GM21619 (cell line): ENCODE data around the gene PLXNA4.

Experiments
- ATAC-seq: cut with Tn5 transposase; IDR thresholded peaks from one replicate; pipeline ENCODE4 v1.9.1; 2021; ENCODE audit not compliant: unreplicated experiment

The PLXNA4 gene

DNA sequence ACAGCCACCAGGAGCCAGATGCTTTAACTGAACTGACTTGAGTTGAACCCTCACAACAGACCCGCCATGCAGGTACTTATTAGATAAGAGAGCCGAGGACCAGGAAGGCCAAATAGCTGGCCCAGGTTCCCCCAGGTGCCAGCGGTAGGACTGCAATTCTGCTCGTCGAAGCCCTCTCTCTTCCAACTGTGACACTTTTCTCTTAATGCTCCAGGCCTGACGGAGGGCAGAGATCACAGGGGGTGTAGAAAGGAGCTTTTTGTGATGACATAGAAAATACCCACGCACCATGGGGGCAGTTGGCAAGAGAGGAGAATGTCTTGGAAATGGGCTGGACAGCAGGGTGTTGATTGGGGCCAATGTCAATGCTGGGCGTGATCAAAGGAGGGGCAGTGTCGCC, 208.5 kb downstream of the PLXNA4 start:
- ATAC-seq = no peak

DNA sequence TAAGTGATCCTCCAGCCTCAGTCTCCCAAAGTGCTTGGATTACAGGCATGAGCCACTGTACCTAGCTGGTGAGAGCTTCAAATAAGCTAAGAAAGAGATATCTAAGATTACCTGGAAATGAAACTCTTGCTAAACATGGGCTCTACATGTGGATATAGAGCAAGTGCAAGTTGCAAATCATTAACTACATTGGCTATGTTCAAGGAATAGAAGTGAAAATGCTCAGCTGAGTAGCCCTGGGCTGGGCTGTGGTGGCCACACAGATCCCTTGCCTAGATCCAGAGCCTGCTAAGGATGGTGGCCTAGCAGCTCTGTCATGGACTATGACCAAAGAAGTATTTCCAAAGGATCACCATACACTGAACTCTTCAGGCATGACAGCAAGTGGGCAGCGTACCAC, 209.3 kb downstream of the PLXNA4 start:
- no peak for ATAC-seq

DNA sequence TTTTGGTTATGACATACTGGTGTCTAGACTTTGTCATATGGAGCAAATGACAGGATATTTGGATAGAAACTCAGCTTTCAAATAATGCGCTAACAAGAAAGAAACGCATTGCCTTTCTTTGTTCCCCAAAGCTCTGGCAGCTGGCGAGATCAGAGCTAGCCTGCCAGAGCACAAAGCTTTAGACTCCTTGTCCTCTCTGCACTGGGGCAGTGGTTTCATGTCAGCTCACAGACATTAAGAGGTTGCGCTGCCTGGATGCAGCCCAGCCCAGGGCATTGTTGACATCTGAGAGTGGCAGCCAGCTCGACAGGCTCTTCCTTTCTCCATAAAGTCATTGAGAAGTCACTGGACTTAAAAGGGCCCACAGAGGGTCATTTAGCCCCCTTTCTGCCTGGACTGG, 212.0 kb downstream of the PLXNA4 start:
- no peak for ATAC-seq

DNA sequence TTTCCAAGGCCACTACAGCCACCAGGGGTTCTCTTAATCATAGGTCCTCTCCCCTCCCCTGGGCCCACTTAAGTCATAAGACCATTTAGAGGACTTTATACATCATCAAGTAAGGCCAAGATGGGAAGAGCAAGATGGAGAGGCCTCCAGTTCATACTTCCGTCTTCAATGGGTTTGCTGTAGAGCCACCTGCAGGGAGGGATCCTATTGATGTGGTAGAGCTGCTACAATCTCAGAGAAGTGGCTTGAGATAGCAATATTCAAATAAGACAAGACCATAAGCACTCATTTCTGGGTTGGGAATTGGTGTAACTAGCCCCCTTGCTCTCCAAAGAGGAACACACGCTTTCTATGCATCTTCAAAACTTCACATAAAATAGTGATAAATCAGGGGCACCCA, 214.2 kb downstream of the PLXNA4 start:
- ATAC-seq = no peak

DNA sequence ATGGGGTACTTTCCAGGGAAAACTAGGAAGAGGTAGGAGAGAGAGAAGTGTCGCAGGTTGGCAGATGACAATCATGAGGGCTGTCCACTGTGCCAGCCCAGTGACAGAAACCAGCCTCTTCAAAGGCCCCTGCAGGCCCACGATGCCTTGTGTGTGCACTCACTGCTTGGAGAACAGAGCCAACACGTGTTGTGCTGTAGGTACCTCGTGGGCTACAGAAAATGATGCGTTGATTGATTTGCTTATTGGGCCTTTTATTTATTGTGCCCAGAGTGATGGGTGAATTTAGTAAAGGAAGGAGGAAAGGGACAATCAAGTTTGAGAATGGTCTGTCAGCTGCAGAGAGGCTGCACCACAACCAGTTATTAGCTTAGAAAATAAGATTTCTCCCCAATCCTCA, 215.1 kb downstream of the PLXNA4 start:
- no peak for ATAC-seq

DNA sequence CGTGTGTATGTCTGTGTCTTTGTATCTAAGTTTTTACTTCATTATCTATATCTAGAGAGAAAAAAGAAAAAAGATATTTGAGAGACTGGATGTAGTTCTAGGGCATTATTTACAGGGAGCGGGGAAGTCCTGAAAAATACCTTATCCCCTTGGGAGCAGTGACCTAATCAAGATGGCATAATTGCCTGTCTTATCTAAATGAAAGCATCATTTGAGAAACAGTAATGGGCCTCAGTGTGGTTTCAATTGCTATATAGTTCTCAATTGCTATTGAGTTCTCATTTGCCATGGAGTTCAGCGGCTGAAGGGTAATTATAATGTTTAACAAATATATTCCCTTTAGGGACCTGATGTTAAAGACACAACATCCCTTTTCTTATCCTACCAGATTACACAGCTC, 216.5 kb downstream of the PLXNA4 start:
- no peak for ATAC-seq

DNA sequence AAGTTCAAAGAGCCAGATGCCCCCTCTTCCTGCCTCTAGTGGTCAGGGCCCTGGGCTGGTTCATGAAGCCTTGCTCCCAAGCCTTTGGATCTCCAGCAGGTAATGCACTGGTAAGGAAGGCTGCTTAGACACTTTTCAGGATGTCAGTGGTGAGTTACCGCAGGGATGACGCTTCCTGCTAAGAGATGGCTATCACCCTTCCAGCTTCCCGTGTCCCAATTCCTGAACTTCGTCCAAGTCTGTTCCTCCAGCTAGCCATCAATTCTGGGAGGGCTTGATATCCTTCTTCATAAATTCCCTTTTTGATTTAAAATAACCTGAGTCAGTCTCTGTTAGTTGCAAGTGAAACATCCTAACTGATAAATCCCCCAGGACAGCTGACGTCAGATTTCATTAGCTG, 221.2 kb downstream of the PLXNA4 start:
- ATAC-seq = no peak

DNA sequence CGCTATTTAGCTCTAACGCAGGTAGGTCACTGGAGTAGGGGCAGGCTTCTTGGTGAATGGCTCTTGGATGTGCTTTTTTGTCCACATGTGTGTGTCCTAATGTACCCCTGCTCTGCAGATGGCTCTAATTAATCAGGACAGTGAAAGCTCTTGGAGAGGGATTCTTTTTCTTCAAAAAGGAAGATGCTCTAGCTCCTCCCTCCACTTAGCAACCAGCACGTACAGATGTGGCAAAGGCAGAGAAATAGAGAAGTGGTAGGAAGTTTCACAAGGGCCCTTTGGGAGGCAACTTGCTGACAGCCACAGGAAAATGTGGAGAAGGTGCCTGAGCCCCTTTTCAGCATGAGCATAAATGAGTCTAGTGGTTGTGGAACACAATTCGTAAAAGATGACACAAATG, 221.7 kb downstream of the PLXNA4 start:
- no peak for ATAC-seq

DNA sequence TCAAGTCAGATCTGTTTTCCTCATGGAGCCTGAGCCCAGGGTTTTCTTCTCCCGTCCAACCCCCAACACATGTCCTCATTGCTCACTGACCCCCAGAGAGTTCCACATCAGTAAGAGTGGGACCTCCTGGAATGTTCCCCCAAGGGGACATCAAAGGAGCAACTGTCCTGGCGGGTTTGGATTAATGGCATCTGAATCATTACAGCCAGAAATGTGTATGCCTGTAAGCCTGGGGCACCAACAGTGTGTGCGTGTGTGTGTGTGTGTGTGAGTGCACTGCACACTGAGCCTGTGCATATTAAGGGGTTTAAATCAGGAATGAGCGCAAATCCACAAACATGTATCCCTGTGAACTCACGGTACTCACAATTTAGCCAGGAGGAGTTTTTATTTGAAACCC, 222.3 kb downstream of the PLXNA4 start:
- ATAC-seq = no peak

DNA sequence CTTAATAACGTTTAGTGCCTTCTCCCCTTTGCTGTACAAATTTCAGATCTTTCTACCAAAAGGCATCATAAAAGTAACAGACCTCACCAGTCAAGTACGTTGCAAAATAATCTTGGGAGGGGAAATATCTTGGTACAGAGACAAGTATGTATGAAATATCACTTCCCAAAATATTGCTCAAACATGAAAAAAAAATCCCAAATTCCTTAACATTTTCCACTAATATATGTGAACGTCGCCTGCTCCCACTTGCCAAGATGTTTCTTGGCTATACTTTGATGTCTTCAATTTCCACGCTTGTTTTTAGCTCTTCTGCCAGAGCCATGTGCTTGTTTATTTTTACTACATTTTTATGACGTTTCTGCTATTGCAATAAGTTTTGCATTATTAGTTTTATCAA, 223.5 kb downstream of the PLXNA4 start:
- ATAC-seq = no peak

DNA sequence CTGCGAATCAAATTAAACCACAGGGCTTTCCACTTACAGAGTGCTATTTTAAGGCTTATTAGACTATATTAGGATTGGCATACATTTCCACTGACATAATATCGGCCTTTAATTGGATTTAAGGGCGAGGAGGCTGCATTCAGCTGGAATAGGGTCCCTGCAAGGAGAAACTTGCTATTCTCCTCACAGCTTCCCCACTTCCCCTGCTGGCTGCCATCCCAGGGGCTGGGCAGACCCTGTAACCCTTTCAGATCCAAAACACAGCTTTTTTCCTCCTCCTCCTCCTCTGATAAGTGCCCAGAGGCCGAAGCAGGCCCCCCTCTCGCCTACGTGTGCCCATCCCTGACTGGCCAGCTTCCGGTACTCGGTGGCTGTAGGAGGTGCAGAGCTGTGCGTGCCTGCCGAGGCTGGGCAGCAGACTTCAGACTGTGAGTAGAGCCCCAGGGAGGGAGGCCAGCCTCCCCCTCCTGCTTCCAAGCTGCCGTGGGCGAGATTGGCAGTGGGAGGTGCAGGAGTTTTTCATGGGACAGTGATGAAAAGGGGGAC, 224.2 kb downstream of the PLXNA4 start:
- no peak for ATAC-seq

DNA sequence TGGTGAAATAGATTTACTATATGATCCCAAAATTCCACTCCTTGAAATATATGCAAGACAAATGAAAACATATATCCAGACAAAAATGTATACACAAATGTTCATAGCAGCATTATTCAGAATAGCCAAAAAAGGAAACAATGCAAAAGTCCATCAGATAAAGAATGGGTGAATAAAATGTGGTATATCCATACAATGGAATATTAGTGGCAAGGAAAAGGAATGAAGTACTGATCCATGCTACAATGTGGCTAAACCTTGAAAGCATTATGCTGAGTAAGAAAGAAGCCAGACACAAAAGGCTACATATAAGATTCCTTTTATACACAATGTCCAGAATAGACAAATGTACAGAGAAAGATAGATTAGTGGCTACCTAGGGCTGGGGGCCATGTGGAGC, 225.5 kb downstream of the PLXNA4 start:
- ATAC-seq = no peak

DNA sequence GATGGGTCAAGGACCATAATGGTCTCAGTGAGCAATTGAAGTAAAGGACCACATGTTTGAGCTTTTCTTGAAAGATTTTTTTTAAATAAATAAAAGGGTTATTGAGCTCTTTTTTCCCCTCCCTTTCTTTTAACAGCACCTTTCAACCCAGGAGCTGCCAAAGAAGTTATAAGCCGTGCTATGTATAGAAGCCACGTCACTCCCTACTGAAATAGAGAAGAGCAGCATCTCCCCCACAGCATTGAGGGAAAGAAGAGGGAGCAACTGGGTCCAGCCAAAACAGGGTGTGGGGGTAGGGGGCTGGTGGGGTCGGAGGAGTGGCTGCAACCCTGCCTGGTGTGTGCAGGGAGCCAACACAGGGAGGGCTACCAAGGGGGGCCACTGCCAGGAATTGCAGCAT, 227.2 kb downstream of the PLXNA4 start:
- ATAC-seq = no peak

DNA sequence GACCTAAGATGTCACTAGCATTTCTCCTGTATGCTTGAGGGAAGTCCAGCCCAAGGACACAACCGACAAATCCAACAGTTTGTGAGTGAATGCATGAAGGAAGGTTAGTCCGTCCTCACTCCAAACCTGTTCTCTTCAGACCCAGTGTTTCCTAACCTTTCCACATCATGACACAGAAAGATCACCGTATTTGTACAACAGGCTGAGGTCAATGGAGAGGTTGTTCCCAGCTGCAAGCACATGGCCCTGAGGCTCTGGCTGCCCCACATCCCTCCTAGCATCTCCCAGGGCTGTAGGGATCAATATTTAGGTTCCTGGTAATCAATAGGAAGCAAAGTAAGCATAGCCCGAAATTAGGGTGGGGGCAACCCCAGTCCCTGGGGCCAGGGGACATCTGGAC, 227.9 kb downstream of the PLXNA4 start:
- no peak for ATAC-seq

DNA sequence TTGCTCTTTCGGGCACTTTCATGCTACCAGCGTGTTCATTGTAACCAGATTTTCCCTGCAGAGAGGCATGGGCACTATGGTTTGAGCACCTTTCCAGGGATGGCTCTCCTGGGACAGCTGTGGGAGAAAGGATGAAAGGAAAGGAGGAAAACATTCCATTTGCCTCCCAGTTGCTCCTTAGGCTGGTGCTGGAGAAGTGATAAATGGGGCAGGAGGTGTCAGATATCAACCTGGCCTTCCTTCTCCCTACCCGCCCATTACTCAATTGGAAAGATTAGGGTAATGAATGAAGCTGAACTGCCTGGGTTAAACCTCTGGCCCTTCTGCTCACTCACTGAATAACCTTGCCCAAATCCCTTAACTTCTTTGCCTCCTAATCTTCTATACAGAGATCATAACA, 228.4 kb downstream of the PLXNA4 start:
- no peak for ATAC-seq

DNA sequence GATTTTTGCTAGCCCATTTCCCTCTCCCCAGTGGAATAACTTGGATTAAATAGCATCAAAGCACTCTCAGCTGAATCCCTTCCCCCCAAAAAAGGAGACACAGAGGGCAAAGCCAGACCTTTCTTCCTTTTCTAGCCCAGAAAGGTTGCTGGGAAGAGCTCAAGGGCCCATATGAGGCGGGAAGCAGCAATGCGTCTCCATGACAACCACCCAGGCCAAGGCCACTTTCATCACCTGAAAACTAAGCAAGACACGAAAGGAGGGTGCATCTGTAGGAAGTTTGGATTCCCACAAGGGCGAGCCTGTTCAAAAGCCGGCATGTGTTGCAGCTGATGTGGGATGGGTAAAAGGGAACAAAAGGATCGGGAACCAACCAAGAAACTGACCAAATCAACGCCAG, 229.1 kb downstream of the PLXNA4 start:
- ATAC-seq = no peak

DNA sequence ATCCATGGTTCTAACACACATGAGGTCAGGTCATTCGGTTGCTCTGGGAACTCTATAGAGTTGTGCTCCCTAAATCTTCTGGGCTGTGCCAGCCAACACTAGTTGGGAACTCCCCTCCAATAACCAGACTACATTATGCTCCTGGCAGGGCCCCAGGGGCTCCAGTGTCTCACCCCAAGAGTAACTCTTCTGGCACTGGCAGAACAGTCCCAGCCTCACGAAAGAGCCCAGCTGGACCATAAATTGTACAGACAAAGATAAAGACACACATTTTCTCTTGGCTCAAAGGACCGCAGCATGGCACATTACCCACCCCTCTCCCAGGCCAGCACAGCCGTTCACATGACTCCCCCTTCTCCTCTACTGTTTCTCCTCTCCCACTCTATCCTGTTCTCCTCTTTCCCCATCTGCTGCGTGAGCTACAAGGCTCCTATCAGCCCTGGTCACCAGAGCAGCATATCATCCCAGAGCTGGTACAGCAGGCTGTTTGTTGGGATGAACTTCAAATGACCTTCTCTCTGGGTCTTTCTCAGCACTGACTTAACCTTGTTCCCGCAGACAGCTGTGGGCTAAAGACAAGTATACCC, 230.6 kb downstream of the PLXNA4 start:
- no peak for ATAC-seq

DNA sequence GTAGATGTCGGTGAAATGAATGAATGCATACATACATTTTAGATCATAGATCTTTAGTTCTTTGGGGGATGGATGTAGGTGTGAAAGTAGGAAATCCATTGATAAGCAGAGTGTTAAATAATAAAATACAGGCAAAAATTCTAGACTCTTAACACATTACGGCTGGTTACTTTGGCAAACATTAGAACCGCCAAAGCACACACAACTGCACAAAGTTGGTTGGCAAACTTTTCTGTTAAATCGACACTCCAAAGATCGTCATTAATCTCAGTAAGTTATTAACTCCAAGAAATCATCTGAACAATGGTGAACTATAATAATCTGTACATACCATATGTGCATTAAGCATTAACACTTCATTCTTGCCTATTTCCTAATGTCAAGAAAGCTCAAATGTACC, 231.2 kb downstream of the PLXNA4 start:
- no peak for ATAC-seq

DNA sequence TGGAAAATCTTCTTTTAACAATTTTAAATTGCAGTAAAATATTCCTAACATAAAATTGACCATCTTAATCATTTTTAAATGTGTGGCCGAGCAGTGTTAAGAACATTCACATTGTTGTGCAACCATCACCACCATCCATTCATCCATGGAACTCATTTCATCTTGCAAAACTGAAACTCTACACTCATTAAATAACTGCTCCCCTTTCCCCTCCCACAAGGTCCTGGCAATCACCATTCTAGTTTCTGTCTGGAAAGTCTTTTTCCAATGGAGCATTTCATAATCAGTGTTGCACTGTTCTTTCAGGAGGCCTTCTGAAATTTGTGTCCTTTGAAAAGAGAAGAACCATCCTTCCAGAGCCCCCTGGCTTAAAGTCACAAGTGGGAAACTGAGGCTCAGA, 233.1 kb downstream of the PLXNA4 start:
- ATAC-seq = no peak

DNA sequence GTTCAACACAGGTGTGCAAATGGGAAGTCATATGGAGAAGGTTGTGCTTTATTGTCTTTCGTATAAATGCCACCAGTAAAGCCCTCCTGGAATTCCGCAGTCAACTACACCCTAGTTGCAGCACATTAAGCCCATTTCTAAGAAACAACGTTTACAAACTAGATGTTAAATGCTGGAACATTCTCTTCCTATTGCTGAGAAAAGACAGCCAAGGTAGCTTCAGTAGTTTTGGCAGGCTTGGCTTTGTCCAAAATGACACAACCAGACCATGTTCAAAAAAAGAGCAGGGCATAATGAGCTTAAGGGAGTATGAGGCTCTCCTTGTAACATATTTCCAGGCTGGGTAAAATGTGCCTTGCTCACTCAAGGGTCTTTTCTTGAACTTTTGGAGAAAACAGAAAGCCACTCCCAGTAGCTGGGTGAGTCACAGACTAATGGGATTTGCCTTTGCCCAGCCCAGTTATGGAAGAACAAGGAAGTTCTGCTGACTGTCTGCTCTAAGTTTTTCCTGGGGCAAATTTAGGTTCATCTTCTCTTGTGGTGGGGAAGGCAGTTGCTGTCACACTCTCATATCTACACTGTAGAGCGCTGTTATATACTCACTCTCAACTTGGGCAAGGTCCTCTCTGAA, 238.7 kb downstream of the PLXNA4 start:
- ATAC-seq = no peak

DNA sequence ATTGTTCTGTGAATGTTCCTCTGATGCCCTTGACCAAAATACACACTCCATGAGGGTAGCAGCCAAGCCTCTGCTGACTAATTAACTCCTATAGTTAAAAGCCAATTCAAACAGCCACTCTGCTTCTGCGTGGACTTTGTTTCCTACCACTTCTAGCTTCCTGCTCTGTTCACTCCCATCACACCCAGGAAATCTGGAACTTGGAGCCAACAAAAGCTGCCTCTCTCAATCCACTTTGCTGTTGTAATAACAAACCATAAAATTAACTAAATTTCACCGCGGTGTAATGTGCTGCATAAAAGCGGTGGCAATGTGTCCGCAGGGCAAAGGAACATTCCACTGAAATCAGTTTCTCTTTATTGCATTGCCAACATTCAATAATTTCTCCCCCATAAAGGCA, 239.5 kb downstream of the PLXNA4 start:
- no peak for ATAC-seq

DNA sequence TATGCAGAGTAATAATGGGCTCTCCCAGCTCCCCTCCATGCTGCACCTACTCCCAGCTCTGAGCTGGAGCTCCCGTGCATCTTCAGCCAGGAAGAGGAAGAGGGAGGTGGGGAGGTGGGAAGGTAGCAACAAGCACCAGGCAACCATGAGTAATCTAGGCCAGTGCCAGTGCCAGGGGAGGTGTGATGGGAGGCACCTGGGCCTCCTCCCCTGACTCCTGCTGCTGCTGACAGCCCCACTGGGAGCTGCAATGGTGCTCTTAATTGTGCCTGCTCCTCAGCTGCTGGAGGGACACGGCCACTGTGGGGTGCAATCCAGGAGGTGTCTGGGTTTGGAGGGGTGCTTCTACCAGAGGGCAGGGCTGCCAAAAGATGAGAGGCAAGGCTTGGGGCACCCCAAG, 243.0 kb downstream of the PLXNA4 start:
- ATAC-seq = no peak

DNA sequence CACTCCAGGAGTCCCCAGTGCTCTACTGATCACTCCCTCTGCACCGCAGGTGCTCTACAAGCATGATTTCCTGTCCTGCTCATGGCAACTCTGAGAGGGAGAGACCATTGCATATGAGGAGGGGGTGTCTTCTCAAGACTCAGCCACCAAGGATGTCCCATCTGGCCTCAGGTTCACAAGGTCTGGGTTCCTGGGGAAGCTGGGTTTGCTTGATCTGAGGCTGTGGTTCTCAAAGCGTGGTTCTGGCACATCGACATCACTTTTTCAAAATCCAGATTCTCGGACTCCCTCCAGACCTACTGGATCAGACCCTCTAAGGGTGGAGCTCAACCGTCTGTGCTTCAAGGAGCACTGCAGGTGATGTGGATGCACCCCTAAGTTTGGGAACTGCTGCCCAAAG, 247.5 kb downstream of the PLXNA4 start:
- no peak for ATAC-seq
